Right renal cortex interstitium (tissue), 3 donors: ENCODE measurements around the gene PDGFC. TPM values are rescaled to one million over a fixed set of nuclear protein-coding genes. Genes with fewer than 3 reads are reported as not detected.

Experiments used
- DNase-seq, 3 donors: peaks; one replicate each; pipeline ENCODE4 v3.0.0-alpha.2; 2013; ENCODE audit warnings: low read depth in 3 of 3, low spot score in 2 of 3
- polyA plus RNA-seq, 3 donors: library from polyadenylated mRNA; unstranded; fragments of 120-200 nt; gene quantifications; one replicate each; pipeline ENCODE4 v1.2.1, GENCODE V29; 2013; ENCODE audit not compliant: insufficient read length in 3 of 3

Gene PDGFC
- polyA plus RNA-seq, 3 donors, result 75.1 to 88.7 (median 84.1) TPM

DNA sequence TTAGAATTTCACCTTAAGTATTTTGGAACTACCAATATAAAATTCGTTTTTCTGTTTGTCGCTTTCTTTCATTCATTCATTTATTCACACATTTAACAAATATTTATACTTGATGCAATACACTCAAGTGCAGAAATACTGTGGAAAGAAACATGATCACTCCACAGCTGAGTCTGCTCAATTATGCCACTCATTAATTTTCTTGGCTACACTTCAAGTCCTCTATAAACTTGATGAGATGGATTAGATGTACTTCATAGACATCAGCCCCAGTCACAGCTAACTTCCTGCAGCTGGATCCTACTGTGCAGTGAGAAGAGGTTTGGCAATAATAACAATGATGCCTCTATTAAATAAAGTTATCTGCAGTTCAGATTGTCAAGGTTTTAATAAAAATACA, 208.1 kb downstream of the PDGFC start:
- DNase-seq, result peak in 1 of 3 donors; percentile 27

- DNase-seq, result no peak
Measured at GRCh38 chr4:156762851-156763250, 208.7 kb downstream of the PDGFC start.

DNA sequence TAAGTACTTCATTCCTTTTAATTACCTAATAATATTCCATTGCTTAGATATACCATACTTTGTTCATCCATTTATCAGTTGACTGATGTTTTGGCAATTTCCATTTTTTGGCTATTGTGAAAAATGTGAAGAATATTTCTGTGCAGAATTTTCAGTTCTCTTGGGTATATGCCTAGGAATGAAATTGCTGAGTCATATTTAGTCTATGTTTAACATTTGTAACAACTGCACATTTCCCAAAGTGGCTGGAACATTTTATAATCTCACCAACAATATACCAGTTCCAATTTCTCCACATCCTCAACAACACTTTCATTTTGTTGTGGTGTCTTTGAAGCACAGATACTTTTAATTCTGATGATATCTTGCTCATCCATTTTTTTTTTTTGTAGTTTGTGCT, 215.5 kb downstream of the PDGFC start:
- DNase-seq, result no peak

- DNase-seq, result no peak
Measured at GRCh38 chr4:156754832-156755570, 216.6 kb downstream of the PDGFC start.

DNA sequence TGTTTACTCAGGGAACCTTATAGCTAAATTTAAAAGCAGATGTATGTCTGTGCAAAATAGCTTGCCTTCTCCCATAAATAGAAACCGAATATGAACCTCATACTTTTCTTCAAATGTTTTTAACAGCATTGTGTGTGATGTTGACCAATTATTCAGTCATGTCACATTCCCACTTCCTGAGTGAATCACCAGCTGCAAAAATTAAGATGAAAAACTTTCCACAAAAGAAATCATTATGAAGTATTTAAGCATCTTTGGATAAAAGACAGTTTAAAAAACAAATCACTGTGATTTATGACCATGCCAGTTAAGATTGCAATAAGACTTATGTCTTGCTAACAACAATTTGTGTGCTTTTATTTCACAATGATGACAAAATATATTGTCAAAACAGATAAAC, 220.1 kb downstream of the PDGFC start:
- DNase-seq, result no peak

DNA sequence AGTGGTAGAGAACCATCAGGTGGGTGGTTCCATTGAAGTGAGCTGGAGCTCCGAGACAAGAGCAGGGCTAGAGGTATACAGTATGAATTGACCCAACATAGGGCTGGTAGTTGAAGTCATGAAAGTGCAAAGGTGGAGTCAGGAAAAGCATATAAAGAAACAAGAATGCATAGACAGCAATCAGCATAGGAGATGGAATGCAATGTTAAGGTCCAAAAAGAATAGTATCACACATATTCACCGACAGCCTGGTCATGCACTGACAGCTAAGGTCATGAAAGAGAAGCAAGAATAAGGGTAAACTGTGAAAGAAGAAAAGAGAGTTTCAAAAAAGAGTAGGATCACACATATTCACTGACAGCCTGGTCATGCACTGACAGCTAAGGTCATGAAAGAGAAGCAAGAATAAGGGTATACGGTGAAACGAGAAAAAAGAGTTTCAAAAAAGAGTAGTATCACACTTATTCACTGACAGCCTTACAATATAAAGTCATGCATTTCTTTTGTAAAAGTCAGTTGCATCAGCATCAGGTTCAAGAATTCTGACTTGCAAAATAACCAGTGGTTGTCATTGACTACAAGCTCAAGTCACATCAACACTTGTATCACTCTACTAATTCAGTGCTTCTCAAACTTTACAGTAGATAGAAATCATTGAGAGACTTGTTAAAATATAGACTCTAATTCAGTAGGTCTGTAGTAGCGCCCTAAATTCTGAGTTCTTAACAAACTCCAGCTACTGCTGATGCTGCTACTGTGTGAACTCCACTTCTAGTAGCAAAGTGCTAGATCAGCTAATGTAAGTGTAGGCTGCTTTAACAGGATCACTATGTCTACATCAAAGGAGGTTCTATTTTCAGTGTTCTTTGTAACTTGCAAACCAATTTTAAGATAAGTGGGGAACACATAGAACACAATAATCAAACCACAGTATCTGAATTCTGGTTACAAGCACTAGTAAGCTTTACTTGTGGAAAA, 221.9 kb downstream of the PDGFC start:
- no peak for DNase-seq

GRCh38 chr4:156746111-156746510, 225.5 kb downstream of the PDGFC start:
- no peak for DNase-seq

DNA sequence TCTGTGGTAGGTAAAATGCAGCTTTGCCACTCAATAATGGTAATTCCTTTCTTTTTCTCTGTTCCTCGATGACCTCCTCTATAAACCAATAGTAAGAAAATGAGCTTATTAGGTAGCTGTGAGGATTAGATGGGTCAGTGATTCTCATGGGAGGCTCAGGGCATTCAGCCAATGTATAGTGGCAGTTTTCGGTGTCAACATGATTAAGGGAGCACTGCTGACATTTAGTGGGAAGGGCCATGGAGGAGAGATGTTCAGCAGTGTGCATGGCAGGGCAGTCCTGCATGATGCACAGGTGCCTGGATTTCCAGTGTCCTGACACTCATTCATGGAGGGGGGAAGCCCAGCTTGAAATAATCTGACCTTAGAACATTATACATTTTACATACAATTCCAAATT, 232.8 kb downstream of the PDGFC start:
- DNase-seq, result no peak

GRCh38 chr4:156734965-156735895, 236.4 kb downstream of the PDGFC start:
- no peak for DNase-seq

DNA sequence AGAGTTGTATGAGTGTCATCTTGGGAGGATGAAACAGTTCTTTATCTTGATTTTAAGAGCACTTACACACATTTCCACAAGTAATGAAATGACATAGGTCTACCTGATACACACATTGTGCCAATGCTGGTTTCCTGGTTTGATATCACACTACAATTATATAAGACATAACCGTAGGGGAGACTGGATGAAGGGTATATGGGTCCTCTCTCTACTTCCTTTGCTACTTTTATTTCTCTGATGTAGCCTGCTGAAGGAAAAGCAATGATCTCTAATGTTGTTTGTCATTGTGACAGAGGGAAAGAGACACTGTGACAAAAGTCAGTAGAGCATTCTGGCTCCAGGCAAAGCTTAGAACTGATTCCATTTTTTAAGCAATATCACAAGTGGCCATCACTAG, 238.0 kb downstream of the PDGFC start:
- DNase-seq, result no peak

DNA sequence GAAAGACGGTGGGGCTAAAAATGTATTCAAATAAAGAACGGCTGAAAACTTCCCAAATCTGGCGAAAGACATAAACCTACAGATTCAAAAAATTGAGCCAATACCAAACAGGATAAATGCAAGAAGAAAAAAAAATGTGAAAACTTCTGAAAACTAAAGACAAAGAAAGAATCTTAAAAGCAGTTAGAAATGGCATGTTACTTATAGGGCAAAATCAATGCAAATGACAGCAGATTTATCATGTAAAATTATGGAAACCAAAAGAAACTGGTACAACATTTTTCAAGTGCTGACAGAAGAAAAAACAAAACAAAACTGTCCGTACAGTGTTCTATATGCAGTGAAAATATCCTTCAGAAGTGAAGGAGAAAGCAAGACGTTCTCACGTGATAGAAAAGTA, 239.0 kb downstream of the PDGFC start:
- DNase-seq, result no peak

- DNase-seq, result no peak
Measured at GRCh38 chr4:156729416-156729815, 242.2 kb downstream of the PDGFC start.

DNA sequence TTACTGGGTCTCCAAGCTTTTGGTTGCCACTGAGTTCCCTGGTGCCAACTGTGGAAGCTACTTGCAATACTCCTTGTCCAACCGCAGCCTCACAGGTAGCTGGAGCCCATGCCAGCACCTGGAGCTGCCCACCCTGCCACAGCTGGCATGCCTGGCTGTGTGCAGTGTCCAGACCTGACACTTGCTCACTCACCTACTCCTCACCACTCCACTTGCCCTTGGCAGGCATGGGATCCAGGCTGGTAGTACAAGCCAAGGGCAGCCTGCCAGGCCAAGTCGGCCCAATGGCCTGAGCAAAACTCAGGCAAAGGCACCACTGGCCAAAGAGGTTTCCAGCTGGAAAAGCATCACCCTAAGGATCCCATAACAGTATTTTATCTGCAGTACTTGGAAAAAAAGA, 246.3 kb downstream of the PDGFC start:
- DNase-seq, result no peak

DNA sequence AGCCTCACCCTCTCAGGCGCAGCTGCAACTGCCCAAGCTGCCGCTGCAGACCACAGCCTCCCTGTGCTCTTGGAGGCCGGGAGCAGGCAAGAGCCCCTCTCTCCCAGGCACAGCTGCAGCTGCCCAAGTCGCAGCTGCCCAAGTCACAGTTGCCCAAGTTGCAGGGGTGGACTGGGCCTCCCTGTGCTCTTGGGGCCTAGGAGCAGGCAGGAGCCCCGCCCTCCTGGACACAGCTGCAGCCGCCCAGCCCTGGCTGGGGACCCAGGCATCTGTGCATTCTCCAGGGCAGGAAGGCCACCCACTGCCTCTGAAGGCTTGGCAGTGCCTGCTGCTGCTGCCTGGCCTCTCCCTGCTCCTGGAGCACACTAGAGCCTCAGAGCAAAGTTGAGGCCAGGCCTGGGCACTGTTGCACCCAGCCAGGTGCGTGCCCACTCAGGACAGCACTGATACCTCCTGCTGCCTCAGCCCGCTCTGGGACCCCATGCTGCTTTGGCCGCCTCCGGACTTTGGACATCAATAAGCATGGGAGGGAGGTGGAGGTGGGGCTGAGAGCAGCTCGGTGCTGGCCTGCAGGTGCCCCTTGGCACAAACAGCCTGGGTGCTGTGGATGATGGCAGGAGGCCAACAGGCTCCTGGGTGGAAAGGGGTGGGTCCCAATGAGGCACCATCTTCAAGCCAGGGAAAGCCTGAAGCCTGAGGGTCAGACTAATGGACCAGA, 247.5 kb downstream of the PDGFC start:
- no peak for DNase-seq

- no peak for DNase-seq
Measured at GRCh38 chr4:156718226-156718625, 253.4 kb downstream of the PDGFC start.

- DNase-seq, result no peak
Measured at GRCh38 chr4:156711193-156711590, 260.4 kb downstream of the PDGFC start.
